ENCODE measurements around the gene C6orf141. TPM values are rescaled to one million over a fixed set of nuclear protein-coding genes. Genes with fewer than 3 reads are reported as not detected.

C6orf141 gene
- total RNA-seq, 1 experiment from 2014 or later = 31.6 TPM

DNA sequence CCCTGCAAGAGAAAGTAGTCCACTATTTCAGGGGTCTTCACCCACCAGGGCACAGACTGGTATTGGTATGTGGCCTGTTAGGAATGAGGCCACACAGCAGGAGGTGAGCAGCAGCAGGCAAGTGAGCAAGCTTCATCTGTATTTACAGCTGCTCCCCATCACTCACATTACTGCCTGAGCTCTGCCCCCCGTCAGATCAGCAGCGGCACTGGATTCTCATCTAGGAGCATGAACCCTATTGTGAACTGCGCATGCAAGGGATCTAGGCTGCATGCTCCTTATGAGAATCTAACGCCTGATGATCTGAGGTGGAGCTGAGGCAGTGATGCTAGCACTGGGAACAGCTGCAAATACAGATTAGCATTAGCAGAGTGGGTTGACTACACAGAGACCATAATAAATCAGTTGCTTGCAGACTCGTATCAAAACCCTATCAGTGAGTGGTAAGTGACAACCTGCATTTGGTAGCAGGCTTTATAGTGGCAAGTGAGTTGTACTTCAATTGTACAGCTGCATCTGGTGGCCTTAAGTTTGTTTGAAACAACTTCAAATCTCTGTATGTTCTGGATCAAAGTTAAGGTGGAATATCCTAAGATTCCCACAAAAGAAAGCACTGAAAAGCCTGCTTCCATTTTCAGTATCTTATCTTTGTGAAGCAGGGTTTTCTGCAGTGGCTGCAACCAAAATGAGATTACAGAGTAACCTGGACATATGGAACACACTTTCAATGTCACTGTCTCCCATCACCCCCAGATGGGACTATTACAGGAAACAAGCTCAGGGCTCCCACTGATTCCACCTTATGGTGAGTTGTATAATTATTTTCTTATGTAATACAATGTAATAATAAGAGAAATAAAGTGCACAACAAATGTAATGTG lies 12.8 kb downstream of the C6orf141 start:
- CTCF ChIA-PET = no interaction called here

More for the DNA sequence above, 12.8 kb downstream of the C6orf141 start:
- H3K27me3 ChIP-seq (ENCODE audit: insufficient read depth, low read length) = no peaks in the 10 kb centered on the region
- peaks cover 0 to 2% of the 10 kb centered on the region in 2 experiments; a peak in 1 of 4 replicates for H3K36me3 ChIP-seq (ENCODE audit: control insufficient read depth in 1 of 2, insufficient read depth in 2 of 2, low read length in 2 of 2)
- no peak overlapping the region for H3K27ac ChIP-seq (ENCODE audit: low read depth, low read length)
- no peaks in the 10 kb centered on the region for H3K79me2 ChIP-seq (ENCODE audit: insufficient read depth, low read length)
- no peak overlapping the region for H3K9ac ChIP-seq (ENCODE audit: low read length)
- H3K4me3 ChIP-seq (replicated peaks in 1 of 2; ENCODE audit: low read depth in 1 of 2, low read length in 2 of 2) = no peak overlapping the region
- ATAC-seq = no peak
- no TSS peak for BruUV-seq (replicated peaks)
- H4K20me1 ChIP-seq (ENCODE audit: insufficient read depth) = no peaks in the 10 kb centered on the region
- H3K9me2 ChIP-seq (ENCODE audit: insufficient read depth) = no peaks in the 10 kb centered on the region
- peaks cover 14 to 16% of the 10 kb centered on the region in 2 experiments for H3K4me1 ChIP-seq (ENCODE audit: control insufficient read depth in 1 of 2, insufficient read depth in 2 of 2, low read length in 2 of 2)
- ChIA-PET POLR2A (interaction anchor here (0.9 to 1.2 kb wide), 2 partner anchors 10 to 11 kb away, joined by 3 read pairs; no protein-coding TSS in a partner anchor), RAD21 (ENCODE audit: low non-redundant PET in 1 of 2, low total read pairs in 2 of 2, uncharacterized antibody in 2 of 2, unreplicated experiment in 2 of 2) (no interaction called here)
- TF ChIP-seq SIN3A (IDR thresholded peaks at IDR 0.05; ENCODE audit: low read depth) = no peak
- TF ChIP-seq YY1 (IDR thresholded peaks at IDR 0.05; ENCODE audit: extremely low read depth, insufficient replicate concordance, low read depth, low read length) = no peak
- no peak for TF ChIP-seq EGR1 (IDR thresholded peaks at IDR 0.05; ENCODE audit: low read depth)
- no peak for TF ChIP-seq JUND (IDR thresholded peaks at IDR 0.05)
- no peak for TF ChIP-seq POLR2AphosphoS5 (IDR thresholded peaks at IDR 0.05; ENCODE audit: low read depth, low read length)
- no peak for TF ChIP-seq FOSL1 (IDR thresholded peaks at IDR 0.05; ENCODE audit: low read depth)
- TF ChIP-seq, protein P1, sequence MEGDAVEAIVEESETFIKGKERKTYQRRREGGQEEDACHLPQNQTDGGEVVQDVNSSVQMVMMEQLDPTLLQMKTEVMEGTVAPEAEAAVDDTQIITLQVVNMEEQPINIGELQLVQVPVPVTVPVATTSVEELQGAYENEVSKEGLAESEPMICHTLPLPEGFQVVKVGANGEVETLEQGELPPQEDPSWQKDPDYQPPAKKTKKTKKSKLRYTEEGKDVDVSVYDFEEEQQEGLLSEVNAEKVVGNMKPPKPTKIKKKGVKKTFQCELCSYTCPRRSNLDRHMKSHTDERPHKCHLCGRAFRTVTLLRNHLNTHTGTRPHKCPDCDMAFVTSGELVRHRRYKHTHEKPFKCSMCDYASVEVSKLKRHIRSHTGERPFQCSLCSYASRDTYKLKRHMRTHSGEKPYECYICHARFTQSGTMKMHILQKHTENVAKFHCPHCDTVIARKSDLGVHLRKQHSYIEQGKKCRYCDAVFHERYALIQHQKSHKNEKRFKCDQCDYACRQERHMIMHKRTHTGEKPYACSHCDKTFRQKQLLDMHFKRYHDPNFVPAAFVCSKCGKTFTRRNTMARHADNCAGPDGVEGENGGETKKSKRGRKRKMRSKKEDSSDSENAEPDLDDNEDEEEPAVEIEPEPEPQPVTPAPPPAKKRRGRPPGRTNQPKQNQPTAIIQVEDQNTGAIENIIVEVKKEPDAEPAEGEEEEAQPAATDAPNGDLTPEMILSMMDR (IDR thresholded peaks at IDR 0.05 in 2 of 3, conservative IDR thresholded peaks at IDR 0.05 in 1 of 3; ENCODE audit: borderline replicate concordance in 1 of 3, insufficient read depth in 1 of 3, low read depth in 2 of 3, low read length in 2 of 3) = no peak
- TF ChIP-seq, protein P2, sequence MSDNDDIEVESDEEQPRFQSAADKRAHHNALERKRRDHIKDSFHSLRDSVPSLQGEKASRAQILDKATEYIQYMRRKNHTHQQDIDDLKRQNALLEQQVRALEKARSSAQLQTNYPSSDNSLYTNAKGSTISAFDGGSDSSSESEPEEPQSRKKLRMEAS (IDR thresholded peaks at IDR 0.05) = no peak
- TF ChIP-seq SP1 (IDR thresholded peaks at IDR 0.05; ENCODE audit: low read depth) = no peak
- no peak for TF ChIP-seq POLR2A (IDR thresholded peaks at IDR 0.05; ENCODE audit: borderline replicate concordance, extremely low read depth, insufficient read depth, insufficient read length)
- TF ChIP-seq ZNF274 (IDR thresholded peaks at IDR 0.05; ENCODE audit: low read depth, low read length) = no peak
- TF ChIP-seq SRF (IDR thresholded peaks at IDR 0.05; ENCODE audit: low read depth) = no peak
- no peak for TF ChIP-seq CEBPB (IDR thresholded peaks at IDR 0.05; ENCODE audit: low read depth)
- TF ChIP-seq, protein P3, sequence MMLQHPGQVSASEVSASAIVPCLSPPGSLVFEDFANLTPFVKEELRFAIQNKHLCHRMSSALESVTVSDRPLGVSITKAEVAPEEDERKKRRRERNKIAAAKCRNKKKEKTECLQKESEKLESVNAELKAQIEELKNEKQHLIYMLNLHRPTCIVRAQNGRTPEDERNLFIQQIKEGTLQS (IDR thresholded peaks at IDR 0.05) = no peak
- no peak for DNase-seq (ENCODE audit: low read depth, low spot score)
- H2AFZ ChIP-seq (ENCODE audit: low read depth, low read length, poor library complexity, severe bottlenecking) = no peak overlapping the region
- intact Hi-C loops (cut with micrococcal nuclease) = no loop called here
- no peak overlapping the region for H3K4me2 ChIP-seq (ENCODE audit: low read length)
- H3K9me3 ChIP-seq (ENCODE audit: control insufficient read depth in 1 of 2, insufficient read depth in 1 of 2, low read depth in 1 of 2, low read length in 2 of 2) = no peaks in the 10 kb centered on the region

Data from HCT116 (cell line).